ENCODE data around the gene CLPSL2. TPM values are rescaled to one million over a fixed set of nuclear protein-coding genes. Genes with fewer than 3 reads are reported as not detected.

CLPSL2 gene
- total RNA-seq, 3 donors from 2014 or later: not detected

DNA sequence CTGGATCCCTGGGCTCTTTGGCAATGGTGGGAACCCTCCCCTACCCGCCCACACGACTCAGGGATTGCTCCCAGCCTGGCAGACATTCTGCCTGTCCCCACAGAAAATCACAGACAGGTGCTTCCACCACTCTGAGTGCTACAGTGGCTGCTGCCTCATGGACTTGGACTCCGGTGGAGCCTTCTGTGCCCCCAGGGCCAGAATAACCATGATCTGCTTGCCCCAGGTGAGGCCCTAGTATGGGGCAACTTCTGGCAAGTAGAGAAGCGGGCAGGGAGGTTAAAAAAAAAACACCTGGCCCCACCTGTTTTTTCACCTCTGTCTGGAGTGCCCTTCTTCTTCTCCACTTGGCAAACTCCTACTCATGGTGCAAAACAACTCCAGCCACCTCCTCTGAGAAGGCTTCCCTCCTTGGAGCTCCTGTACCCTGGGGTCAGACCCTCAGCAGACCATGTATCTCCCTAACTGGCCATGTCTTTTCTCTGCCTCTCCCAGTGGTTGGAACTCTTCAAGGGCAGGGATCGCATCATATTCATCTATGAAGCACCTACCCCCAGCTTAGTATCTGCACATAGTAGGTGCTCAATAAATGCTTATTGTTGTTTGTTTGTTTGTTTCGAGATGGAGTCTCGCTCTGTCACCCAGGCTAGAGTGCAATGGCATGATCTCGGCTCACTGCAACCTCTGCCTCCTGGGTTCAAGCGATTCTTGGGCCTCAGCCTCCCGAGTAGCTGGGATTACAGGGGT, 1.1 kb downstream of the CLPSL2 start:
- Histone ChIP-seq H3K4me1 (ENCODE audit: low read depth) (no peaks in the 10 kb centered on the region), H3K36me3 (ENCODE audit: low read depth) (no peaks in the 10 kb centered on the region), H3K9me3 (no peaks in the 10 kb centered on the region), H3K4me3 (no peak overlapping the region)
- DNase-seq: no peak
- TF ChIP-seq, protein P1, sequence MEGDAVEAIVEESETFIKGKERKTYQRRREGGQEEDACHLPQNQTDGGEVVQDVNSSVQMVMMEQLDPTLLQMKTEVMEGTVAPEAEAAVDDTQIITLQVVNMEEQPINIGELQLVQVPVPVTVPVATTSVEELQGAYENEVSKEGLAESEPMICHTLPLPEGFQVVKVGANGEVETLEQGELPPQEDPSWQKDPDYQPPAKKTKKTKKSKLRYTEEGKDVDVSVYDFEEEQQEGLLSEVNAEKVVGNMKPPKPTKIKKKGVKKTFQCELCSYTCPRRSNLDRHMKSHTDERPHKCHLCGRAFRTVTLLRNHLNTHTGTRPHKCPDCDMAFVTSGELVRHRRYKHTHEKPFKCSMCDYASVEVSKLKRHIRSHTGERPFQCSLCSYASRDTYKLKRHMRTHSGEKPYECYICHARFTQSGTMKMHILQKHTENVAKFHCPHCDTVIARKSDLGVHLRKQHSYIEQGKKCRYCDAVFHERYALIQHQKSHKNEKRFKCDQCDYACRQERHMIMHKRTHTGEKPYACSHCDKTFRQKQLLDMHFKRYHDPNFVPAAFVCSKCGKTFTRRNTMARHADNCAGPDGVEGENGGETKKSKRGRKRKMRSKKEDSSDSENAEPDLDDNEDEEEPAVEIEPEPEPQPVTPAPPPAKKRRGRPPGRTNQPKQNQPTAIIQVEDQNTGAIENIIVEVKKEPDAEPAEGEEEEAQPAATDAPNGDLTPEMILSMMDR (IDR thresholded peaks at IDR 0.05): no peak
- intact Hi-C loops (cut with DNase I, micrococcal nuclease): no loop called here
- no peak for ATAC-seq

DNA sequence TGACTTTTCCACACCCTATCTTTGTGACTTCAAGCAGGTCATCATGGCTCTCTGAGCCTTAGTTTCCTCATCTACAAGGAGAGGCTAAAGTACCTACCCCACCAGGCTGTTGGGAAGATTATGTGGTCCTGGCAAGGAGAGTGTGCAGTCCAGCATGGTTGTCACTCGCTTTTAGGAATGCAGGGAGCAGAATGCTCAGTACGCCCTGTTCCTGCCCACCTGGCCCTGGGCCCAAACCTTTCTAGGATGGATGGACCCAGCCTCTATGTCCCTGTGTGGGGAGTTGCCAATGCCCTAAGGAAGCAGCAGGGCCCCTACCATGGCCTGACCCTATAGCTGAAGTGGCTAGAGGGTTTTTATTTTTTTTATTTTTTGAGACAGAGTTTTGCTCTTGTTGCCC, 2.0 kb downstream of the CLPSL2 start:
- no peaks in the 10 kb centered on the region for H3K4me1 ChIP-seq (ENCODE audit: low read depth)
- TF ChIP-seq, protein P1 (IDR thresholded peaks at IDR 0.05): no peak
- intact Hi-C loops (cut with DNase I, micrococcal nuclease): no loop called here
- H3K36me3 ChIP-seq (ENCODE audit: low read depth): no peaks in the 10 kb centered on the region
- H3K9me3 ChIP-seq: no peaks in the 10 kb centered on the region
- ATAC-seq: no peak
- H3K4me3 ChIP-seq: no peak overlapping the region
- DNase-seq: no peak

DNA sequence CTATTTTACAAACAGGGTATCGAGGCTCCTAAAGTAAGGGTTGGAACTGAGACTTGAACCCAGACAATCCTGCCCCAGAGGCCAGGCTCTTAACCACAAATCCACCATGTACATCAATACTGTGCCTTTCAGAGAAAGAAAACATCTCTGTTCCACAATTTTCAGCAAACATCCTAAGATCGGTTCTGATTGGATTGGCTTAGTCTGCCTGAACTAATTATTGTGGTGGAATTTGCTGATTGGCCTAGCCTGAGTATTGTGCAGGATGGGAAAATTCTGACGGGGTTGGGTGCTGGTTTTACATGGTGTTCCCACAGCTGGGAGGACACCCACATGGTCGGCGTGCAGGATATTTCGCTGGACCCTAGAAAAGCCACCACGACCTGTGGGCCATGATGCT, 4.3 kb downstream of the CLPSL2 start, which contains the start of gene CLPSL1:
Gene CLPSL1, plus strand, starts transcription at position 301 of the 400 bp plus-strand sequence. Its CDS starts 92 bp downstream, at position 393.
- H3K9me3 ChIP-seq: no peaks in the 10 kb centered on the region
- ATAC-seq: no peak
- DNase-seq: no peak
- H3K4me3 ChIP-seq: no peak within 1 kb of the TSS
- no peaks in the 10 kb centered on the region for H3K36me3 ChIP-seq (ENCODE audit: low read depth)
- intact Hi-C loops (cut with DNase I, micrococcal nuclease): no loop called here
- TF ChIP-seq, protein P1 (IDR thresholded peaks at IDR 0.05): no peak
- H3K4me1 ChIP-seq (ENCODE audit: low read depth): no peaks in the 10 kb centered on the region

DNA sequence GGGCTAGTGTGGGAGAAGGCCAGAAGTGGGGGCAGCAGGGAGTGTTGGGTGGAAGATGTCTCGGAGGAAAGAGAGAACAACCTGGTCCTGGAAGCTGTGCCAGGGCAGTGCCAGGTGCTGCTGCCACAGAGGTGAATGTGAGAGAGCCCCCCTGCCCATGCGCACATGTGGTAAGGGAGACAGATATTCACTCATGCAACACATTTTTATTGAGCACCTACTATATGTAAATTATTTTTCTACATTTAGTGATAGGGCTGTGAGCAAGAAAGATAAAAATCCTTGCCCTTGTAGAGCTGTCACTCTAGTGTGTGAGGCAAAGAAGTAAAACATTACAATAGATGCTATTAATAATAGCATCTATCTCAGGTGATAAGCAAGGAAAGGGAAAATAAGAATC, 4.9 kb downstream of the CLPSL2 start:
- no peak for DNase-seq
- Histone ChIP-seq H3K36me3 (ENCODE audit: low read depth) (no peaks in the 10 kb centered on the region), H3K4me1 (ENCODE audit: low read depth) (no peaks in the 10 kb centered on the region), H3K9me3 (no peaks in the 10 kb centered on the region), H3K4me3 (no peak overlapping the region)
- TF ChIP-seq, protein P1 (IDR thresholded peaks at IDR 0.05): no peak
- intact Hi-C loops (cut with DNase I, micrococcal nuclease): no loop called here
- no peak for ATAC-seq

DNA sequence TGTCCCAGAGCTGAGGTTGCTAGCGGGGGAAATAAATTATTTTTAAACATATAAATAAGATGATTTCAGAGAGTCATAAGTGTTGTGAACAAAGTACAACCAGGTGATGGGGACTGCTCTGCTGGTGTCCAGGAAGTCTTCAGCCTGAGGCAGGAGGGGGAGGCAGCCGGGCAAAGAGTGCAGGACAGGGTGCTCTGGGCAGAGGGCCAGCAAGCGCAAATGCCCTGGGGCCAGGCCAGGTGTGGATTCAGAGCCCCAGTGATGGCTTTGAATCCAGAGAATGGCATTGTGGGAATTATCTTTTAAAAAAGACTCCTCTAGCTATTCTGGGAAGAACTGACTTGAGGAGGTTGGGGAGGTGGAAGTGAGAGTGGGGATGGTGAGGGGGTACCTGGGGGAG, 6.0 kb downstream of the CLPSL2 start:
- Histone ChIP-seq H3K4me3 (no peak overlapping the region), H3K36me3 (ENCODE audit: low read depth) (no peaks in the 10 kb centered on the region), H3K4me1 (ENCODE audit: low read depth) (no peaks in the 10 kb centered on the region), H3K9me3 (no peaks in the 10 kb centered on the region)
- intact Hi-C loops (cut with DNase I, micrococcal nuclease): no loop called here
- DNase-seq (no peak), ATAC-seq (no peak)
- TF ChIP-seq, protein P1 (IDR thresholded peaks at IDR 0.05): no peak
